Loucy (cell line): ENCODE measurements around the gene GTF3C1.

Experiments
- H2AFZ ChIP-seq: fragments of 200-600 bp; sonication (generic); 2 replicates; pipeline ENCODE4 v1.6.0; 2016; ENCODE audit warnings: antibody characterized with exemption, mild to moderate bottlenecking, low read length, moderate library complexity
- H3F3A ChIP-seq: fragments of 200-600 bp; 2 replicates; pipeline ENCODE4 v1.6.0; 2016; ENCODE audit warnings: antibody characterized with exemption, low read depth, mild to moderate bottlenecking
- H3K27me3 ChIP-seq: fragments of 200-600 bp; sonication (generic); 2 replicates; pipeline ENCODE4 v1.6.1; 2014; ENCODE audit warnings: low read length, mild to moderate bottlenecking; ENCODE audit not compliant: insufficient read depth, poor library complexity, severe bottlenecking
- H3K36me3 ChIP-seq: fragments of 200-600 bp; sonication (generic); 2 replicates; pipeline ENCODE4 v1.6.1; 2016; ENCODE audit warnings: low read length; ENCODE audit not compliant: insufficient read depth
- H3K4me1 ChIP-seq: fragments of 200-600 bp; sonication (generic); 2 replicates; pipeline ENCODE4 v1.5.1; 2014; ENCODE audit warnings: low read length, mild to moderate bottlenecking; ENCODE audit not compliant: insufficient read depth, poor library complexity, severe bottlenecking
- H3K4me2 ChIP-seq: fragments of 200-600 bp; sonication (generic); 2 replicates; pipeline ENCODE4 v1.6.0; 2014; ENCODE audit warnings: antibody characterized with exemption, low read length, low read depth, mild to moderate bottlenecking; ENCODE audit not compliant: poor library complexity, severe bottlenecking
- H3K4me3 ChIP-seq: fragments of 200-600 bp; sonication (generic); 2 replicates; pipeline ENCODE4 v1.5.1; 2014; ENCODE audit warnings: low read length, mild to moderate bottlenecking, mixed read lengths; ENCODE audit not compliant: poor library complexity, severe bottlenecking
- H3K79me2 ChIP-seq: fragments of 200-600 bp; sonication (generic); 2 replicates; pipeline ENCODE4 v1.6.1; 2014; ENCODE audit warnings: low read length; ENCODE audit not compliant: insufficient read depth
- H3K9ac ChIP-seq: fragments of 200-600 bp; sonication (generic); 2 replicates; pipeline ENCODE4 v1.6.0; 2014; ENCODE audit warnings: mild to moderate bottlenecking, low read depth, low read length, moderate library complexity; ENCODE audit not compliant: poor library complexity, severe bottlenecking
- H3K9me2 ChIP-seq: fragments of 200-600 bp; sonication (generic); replicated peaks from 2 replicates; pipeline ENCODE4 v1.6.1; 2016; ENCODE audit warnings: low read depth, low read length, mixed read lengths
- H3K9me3 ChIP-seq: fragments of 200-600 bp; sonication (generic); 2 replicates; pipeline ENCODE4 v1.6.1; 2014; ENCODE audit warnings: mild to moderate bottlenecking, antibody characterized with exemption, low read length, low read depth; ENCODE audit not compliant: insufficient read depth
- H4K20me1 ChIP-seq: fragments of 200-600 bp; sonication (generic); 2 replicates; pipeline ENCODE4 v1.6.0; 2014; ENCODE audit warnings: antibody characterized with exemption, low read length, mild to moderate bottlenecking; ENCODE audit not compliant: insufficient read depth, poor library complexity, severe bottlenecking
- EZH2phosphoT487 ChIP-seq: fragments of 200-600 bp; IDR thresholded peaks from 2 replicates; pipeline ENCODE4 v1.6.1; 2018; ENCODE audit warnings: antibody characterized with exemption, mild to moderate bottlenecking, moderate library complexity, borderline replicate concordance
- TF ChIP-seq, protein P1 (sequence below): fragments of 200-600 bp; sonication (generic); conservative IDR thresholded peaks from 2 replicates; pipeline ENCODE4 v1.5.1; 2014; ENCODE audit warnings: mild to moderate bottlenecking, antibody characterized with exemption, low read length

GTF3C1 gene

DNA sequence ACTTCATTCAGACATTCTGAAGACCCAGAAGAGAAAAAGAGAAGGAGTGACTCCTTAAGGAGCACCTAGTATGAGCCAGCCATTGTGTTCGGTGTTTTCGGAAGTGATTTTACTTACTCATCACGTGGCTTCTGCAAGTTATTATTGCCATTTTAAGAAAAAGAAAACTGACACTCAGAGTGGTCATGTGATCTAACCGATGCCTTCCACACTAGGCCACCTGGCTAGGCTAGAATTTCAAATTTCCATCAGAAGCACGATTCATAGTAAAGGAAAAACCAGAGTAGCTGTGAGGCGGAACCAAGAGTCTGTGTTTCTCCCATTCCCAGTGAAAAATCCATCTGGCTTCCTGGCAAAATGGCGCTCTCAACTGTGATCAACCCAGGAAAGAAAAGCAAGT lies 32.0 kb downstream of the GTF3C1 start:
- Histone ChIP-seq H3K9me3 (no peaks in the 10 kb centered on the region), H3K9me2 (no peaks in the 10 kb centered on the region), H3F3A (no peaks in the 10 kb centered on the region), H4K20me1 (no peaks in the 10 kb centered on the region), H3K4me1 (no peaks in the 10 kb centered on the region), H3K4me3 (no peak overlapping the region), H3K36me3 (peaks cover 22% of the 10 kb centered on the region; the same call in 1 of the 2 replicates), H3K79me2 (no peaks in the 10 kb centered on the region), H3K4me2 (no peak overlapping the region), H3K9ac (no peak overlapping the region), H2AFZ (no peak overlapping the region), H3K27me3 (no peaks in the 10 kb centered on the region)
- TF ChIP-seq, protein P1, sequence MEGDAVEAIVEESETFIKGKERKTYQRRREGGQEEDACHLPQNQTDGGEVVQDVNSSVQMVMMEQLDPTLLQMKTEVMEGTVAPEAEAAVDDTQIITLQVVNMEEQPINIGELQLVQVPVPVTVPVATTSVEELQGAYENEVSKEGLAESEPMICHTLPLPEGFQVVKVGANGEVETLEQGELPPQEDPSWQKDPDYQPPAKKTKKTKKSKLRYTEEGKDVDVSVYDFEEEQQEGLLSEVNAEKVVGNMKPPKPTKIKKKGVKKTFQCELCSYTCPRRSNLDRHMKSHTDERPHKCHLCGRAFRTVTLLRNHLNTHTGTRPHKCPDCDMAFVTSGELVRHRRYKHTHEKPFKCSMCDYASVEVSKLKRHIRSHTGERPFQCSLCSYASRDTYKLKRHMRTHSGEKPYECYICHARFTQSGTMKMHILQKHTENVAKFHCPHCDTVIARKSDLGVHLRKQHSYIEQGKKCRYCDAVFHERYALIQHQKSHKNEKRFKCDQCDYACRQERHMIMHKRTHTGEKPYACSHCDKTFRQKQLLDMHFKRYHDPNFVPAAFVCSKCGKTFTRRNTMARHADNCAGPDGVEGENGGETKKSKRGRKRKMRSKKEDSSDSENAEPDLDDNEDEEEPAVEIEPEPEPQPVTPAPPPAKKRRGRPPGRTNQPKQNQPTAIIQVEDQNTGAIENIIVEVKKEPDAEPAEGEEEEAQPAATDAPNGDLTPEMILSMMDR, result no peak
- no peak for TF ChIP-seq EZH2phosphoT487

DNA sequence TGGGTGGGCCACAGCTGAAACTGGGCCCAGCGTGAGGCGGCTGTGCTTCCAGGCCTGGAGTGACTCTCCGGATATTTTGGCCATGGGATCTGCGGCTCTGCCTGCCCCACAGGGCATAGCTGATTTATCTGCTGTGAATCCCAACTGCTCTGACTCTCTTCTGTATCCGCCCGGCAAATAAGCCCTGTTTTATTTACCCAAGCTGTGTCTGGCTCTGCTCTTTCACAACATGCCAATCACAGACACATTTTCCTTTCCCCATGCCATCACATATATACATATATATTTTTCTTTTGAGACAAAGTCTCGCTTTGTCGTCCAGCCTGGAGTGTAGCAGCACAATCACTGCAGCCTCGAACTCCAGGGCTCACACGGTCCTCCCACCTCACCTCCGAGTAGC lies 33.3 kb downstream of the GTF3C1 start:
- Histone ChIP-seq H3K4me3 (no peak overlapping the region), H3K79me2 (no peaks in the 10 kb centered on the region), H3K4me2 (no peak overlapping the region), H2AFZ (no peak overlapping the region), H3K27me3 (no peaks in the 10 kb centered on the region), H3K36me3 (peaks cover 29% of the 10 kb centered on the region; the same call in 1 of the 2 replicates), H3F3A (no peaks in the 10 kb centered on the region), H4K20me1 (no peaks in the 10 kb centered on the region), H3K9me3 (no peaks in the 10 kb centered on the region), H3K9ac (no peak overlapping the region), H3K9me2 (no peaks in the 10 kb centered on the region), H3K4me1 (no peaks in the 10 kb centered on the region)
- TF ChIP-seq EZH2phosphoT487, result no peak
- TF ChIP-seq, protein P1, result no peak

DNA sequence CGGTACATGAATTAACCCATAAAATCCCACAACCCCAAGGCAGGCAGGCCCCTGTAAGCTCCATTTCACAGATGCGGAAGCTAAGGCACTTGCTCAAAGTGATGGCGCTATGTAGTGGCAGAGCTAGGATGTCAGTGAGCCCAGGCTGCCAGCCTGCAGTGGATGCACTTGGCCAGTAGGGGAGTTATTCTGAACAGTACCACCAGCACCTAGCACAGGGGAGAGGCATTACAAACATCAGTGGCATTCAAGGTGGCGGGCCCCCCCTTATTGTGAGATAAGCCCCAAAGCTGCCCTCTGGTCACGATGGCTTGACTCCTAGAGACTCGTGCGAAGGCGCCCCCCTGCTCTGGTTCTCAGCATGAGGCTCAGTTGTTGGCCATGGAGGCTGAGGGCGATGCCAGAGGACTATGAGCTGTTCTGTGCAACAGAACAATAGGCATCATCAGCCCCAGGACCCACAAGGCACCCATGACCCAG lies 33.8 kb downstream of the GTF3C1 start:
- Histone ChIP-seq H2AFZ (no peak overlapping the region), H4K20me1 (no peaks in the 10 kb centered on the region), H3K27me3 (no peaks in the 10 kb centered on the region), H3K9me2 (no peaks in the 10 kb centered on the region), H3K4me2 (no peak overlapping the region), H3F3A (no peaks in the 10 kb centered on the region), H3K9ac (no peak overlapping the region), H3K36me3 (peaks cover 34% of the 10 kb centered on the region), H3K4me3 (no peak overlapping the region), H3K9me3 (no peaks in the 10 kb centered on the region), H3K79me2 (no peaks in the 10 kb centered on the region), H3K4me1 (no peaks in the 10 kb centered on the region)
- TF ChIP-seq EZH2phosphoT487, result no peak
- TF ChIP-seq, protein P1, result peak; percentile 77
